Mesendoderm (in vitro differentiated cells): ENCODE results near the gene ENTREP1.

ENCODE experiments used
- DNase-seq: peaks from one replicate; pipeline ENCODE4 v3.0.0; 2013
- H2AK5ac ChIP-seq: 2 replicates; pipeline ENCODE4 v1.6.1; 2013; ENCODE audit warnings: low read length, inconsistent platforms
- H2BK120ac ChIP-seq: 2 replicates; pipeline ENCODE4 v1.6.1; 2013; ENCODE audit warnings: low read depth, mild to moderate bottlenecking, low read length, moderate library complexity, mixed read lengths
- H2BK15ac ChIP-seq: replicated peaks from 2 replicates; pipeline ENCODE4 v1.6.1; 2013; ENCODE audit warnings: low read depth, mild to moderate bottlenecking, moderate library complexity
- H2BK5ac ChIP-seq: 2 replicates; pipeline ENCODE4 v1.6.1; 2013; ENCODE audit warnings: low read length, inconsistent platforms
- H3K18ac ChIP-seq: 2 replicates; pipeline ENCODE4 v1.6.1; 2013; ENCODE audit warnings: mild to moderate bottlenecking, low read length, mixed read lengths
- H3K23ac ChIP-seq: one replicate; pipeline ENCODE4 v1.6.1; 2013; ENCODE audit warnings: low read length
- H3K27ac ChIP-seq: 2 replicates; pipeline ENCODE4 v1.5.1; 2013; ENCODE audit warnings: low read depth, mild to moderate bottlenecking, inconsistent platforms, low read length, moderate library complexity
- H3K27me3 ChIP-seq: 2 replicates; pipeline ENCODE4 v1.6.1; 2013; ENCODE audit warnings: low read length, control low read depth, mild to moderate bottlenecking, inconsistent platforms; ENCODE audit not compliant: insufficient read depth, poor library complexity
- H3K36me3 ChIP-seq: 2 replicates; pipeline ENCODE4 v1.6.1; 2013; ENCODE audit warnings: low read length, inconsistent platforms; ENCODE audit not compliant: control insufficient read depth, insufficient read depth
- H3K4ac ChIP-seq: one replicate; pipeline ENCODE4 v1.6.1; 2013; ENCODE audit warnings: low read depth, mild to moderate bottlenecking, low read length, moderate library complexity
- H3K4me1 ChIP-seq: 2 replicates; pipeline ENCODE4 v1.6.1; 2013; ENCODE audit warnings: low read depth, low read length, inconsistent platforms; ENCODE audit not compliant: control insufficient read depth
- H3K4me2 ChIP-seq: 2 replicates; pipeline ENCODE4 v1.6.1; 2013; ENCODE audit warnings: low read length
- H3K4me3 ChIP-seq: 2 replicates; pipeline ENCODE4 v1.5.1; 2013; ENCODE audit warnings: mild to moderate bottlenecking, low read length
- H3K56ac ChIP-seq: one replicate; pipeline ENCODE4 v1.6.1; 2013; ENCODE audit warnings: low read length
- H3K79me1 ChIP-seq: 2 replicates; pipeline ENCODE4 v1.6.1; 2013; ENCODE audit warnings: low read length, inconsistent platforms
- H3K79me2 ChIP-seq: 2 replicates; pipeline ENCODE4 v1.6.1; 2013; ENCODE audit warnings: mild to moderate bottlenecking, low read length; ENCODE audit not compliant: control insufficient read depth, insufficient read depth
- H3K9ac ChIP-seq: 2 replicates; pipeline ENCODE4 v1.6.1; 2013; ENCODE audit warnings: low read length, inconsistent platforms
- H4K5ac ChIP-seq: one replicate; pipeline ENCODE4 v1.6.1; 2013; ENCODE audit warnings: low read length
- H4K8ac ChIP-seq: one replicate; pipeline ENCODE4 v1.6.1; 2013; ENCODE audit warnings: low read depth, mild to moderate bottlenecking, control low read depth, low read length, moderate library complexity
- WGBS: extraction: QIAGEN DNeasy Blood & Tissue Kit; methylation state at CpG from one replicate; pipeline ENCODE4 v1.1.7; 2013; ENCODE audit warnings: low lambda C conversion rate, missing lambda C conversion rate; ENCODE audit not compliant: insufficient coverage; ENCODE audit errors: extremely low coverage; 5-methylcytosine and 5-hydroxymethylcytosine counted together

ENTREP1 gene

DNA sequence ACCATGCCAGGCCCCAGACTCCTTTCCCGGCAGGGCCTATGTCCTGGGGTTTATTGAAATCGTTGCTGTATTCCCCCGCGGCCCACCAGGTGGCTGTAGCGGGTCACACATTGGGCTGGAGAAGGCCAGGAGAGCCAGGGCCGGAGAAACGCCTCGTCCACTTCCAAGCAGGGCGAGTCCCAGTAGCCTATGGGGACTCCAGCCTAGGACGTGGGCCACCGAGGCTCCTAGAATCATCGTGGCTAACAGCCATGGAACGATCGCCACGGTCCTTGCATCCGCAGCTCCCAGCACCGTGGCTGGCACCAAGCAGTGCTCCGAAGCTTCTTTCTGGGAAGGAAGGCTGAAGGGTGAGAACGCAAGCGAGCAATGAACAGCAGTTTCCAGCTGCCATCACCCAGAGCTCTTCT is 87.7 kb downstream of the ENTREP1 start:
- no CpG with 5 or more reads among the region's 20 CpGs for WGBS
- peak; percentile 93 for DNase-seq

DNA sequence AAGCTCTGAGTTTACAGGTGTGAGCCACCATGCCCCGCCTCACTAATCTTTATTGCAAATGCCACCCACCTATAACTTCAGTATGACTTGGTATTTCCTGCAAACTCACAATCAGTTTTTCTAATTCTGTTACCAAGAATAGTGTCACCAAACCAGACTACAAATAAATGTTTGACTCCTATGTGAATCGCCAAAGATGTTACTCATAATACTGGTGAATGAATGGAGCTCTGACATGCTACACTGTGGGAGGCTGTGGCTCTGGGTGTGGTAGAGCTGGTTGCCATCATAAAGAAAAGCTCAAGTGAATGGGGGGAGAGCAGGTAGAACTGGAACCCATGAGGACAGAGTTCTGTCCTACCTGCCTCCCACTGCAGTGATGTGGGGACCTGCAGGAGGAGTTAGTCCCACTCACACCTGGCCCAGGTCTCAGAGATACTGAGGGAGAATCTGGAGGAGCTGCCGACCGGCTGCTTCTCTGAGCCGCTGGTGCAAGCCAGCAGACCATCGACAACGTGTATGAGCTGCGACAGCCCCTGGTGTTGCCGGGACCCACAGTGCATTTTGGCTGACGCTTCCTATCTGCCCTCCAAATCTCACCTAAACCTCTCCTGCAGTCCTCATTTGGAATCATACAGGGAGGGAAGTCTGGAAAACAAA is 95.7 kb downstream of the ENTREP1 start:
- H3K9ac ChIP-seq, result no peak overlapping the region
- no peak overlapping the region for H2BK120ac ChIP-seq
- H3K4me3 ChIP-seq, result no peak overlapping the region
- WGBS, result no CpG with 5 or more reads among the region's 10 CpGs
- no peaks in the 10 kb centered on the region for H3K27me3 ChIP-seq
- H4K8ac ChIP-seq, result no peak overlapping the region
- no peak overlapping the region for H3K18ac ChIP-seq
- no peak overlapping the region for H2BK5ac ChIP-seq
- no peaks in the 10 kb centered on the region for H3K79me2 ChIP-seq
- H3K23ac ChIP-seq, result no peak overlapping the region
- no peaks in the 10 kb centered on the region for H3K79me1 ChIP-seq
- H3K4me1 ChIP-seq, result peaks cover 2% of the 10 kb centered on the region
- H3K4ac ChIP-seq, result no peak overlapping the region
- H3K36me3 ChIP-seq, result no peaks in the 10 kb centered on the region
- no peak overlapping the region for H2BK15ac ChIP-seq
- no peak overlapping the region for H2AK5ac ChIP-seq
- DNase-seq, result no peak
- no peak overlapping the region for H3K56ac ChIP-seq
- no peak overlapping the region for H3K27ac ChIP-seq
- H4K5ac ChIP-seq, result no peak overlapping the region
- no peak overlapping the region for H3K4me2 ChIP-seq

More for the DNA sequence above, 87.7 kb downstream of the ENTREP1 start:
- H3K56ac ChIP-seq, result peak overlapping the region; percentile 79
- H2BK5ac ChIP-seq, result no peak overlapping the region
- peak overlapping the region; percentile 45 for H3K9ac ChIP-seq
- H3K36me3 ChIP-seq, result no peaks in the 10 kb centered on the region
- peak overlapping the region; percentile 35 for H3K18ac ChIP-seq
- no peak overlapping the region for H3K4me3 ChIP-seq
- H3K79me2 ChIP-seq, result no peaks in the 10 kb centered on the region
- no peaks in the 10 kb centered on the region for H3K27me3 ChIP-seq
- H3K4me1 ChIP-seq, result no peaks in the 10 kb centered on the region
- H3K27ac ChIP-seq, result no peak overlapping the region
- H4K5ac ChIP-seq, result no peak overlapping the region
- no peak overlapping the region for H2AK5ac ChIP-seq
- peak overlapping the region; percentile 56 for H2BK120ac ChIP-seq
- no peak overlapping the region for H3K23ac ChIP-seq
- peak overlapping the region; percentile 92 for H3K4ac ChIP-seq
- H4K8ac ChIP-seq, result no peak overlapping the region
- H2BK15ac ChIP-seq, result no peak overlapping the region
- no peak overlapping the region for H3K4me2 ChIP-seq
- H3K79me1 ChIP-seq, result no peaks in the 10 kb centered on the region

DNA sequence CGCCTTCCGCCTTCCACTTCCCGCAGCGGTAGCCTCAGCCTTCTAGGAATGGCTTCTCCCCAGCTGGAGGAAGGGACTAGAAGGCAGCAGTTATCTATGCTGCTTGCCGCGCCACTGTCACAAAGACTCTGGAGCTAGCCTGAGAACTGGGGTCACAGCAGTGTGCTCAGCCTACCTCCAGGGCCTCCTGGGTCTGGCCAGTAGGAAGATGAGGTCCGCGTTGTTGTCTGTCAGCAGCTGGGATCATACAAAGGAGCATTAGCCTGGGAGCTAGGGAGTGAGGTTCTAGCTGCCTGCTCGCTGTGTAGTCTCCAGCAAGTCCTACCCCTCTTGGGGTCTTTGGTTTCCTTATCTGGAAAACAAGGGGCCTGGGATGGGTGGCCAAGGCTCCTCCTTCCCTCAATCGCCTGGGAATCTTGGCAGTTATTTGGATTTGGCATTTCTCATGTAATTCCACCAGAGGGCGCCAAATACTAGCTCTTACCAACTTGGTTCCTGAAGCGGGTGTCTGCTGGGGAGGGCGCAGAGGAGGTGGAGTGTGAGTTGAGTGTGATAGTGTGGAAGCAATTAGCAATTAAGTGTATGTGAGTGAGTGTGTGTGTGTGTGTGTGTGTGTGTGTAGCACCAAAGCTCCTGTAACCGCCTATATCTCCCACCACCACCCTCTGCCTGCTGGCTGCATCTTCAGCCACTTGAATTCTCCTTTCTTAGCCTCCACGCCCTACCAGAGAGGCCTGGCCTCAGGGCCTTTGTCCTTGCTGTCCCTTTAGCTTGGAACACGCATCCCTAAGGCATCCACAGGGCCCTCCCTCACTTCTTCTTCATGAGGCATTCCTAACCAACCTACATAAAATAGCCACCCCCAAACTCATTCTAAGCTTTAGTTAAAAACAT is 97.1 kb downstream of the ENTREP1 start:
- no peaks in the 10 kb centered on the region for H3K27me3 ChIP-seq
- no peak overlapping the region for H3K4me2 ChIP-seq
- H3K79me1 ChIP-seq, result no peaks in the 10 kb centered on the region
- H2BK5ac ChIP-seq, result no peak overlapping the region
- DNase-seq, result peak; percentile 87
- H3K4me3 ChIP-seq, result no peak overlapping the region
- H3K4me1 ChIP-seq, result peaks cover 2% of the 10 kb centered on the region
- H3K56ac ChIP-seq, result peak overlapping the region; percentile 81
- H4K8ac ChIP-seq, result no peak overlapping the region
- no peak overlapping the region for H2BK120ac ChIP-seq
- H4K5ac ChIP-seq, result no peak overlapping the region
- H3K36me3 ChIP-seq, result no peaks in the 10 kb centered on the region
- peak overlapping the region; percentile 1 for H3K4ac ChIP-seq
- H3K18ac ChIP-seq, result no peak overlapping the region
- WGBS, result no CpG with 5 or more reads among the region's 16 CpGs
- peak overlapping the region; percentile 33 for H3K9ac ChIP-seq
- no peak overlapping the region for H2BK15ac ChIP-seq
- no peak overlapping the region for H2AK5ac ChIP-seq
- H3K79me2 ChIP-seq, result no peaks in the 10 kb centered on the region
- no peak overlapping the region for H3K23ac ChIP-seq
- no peak overlapping the region for H3K27ac ChIP-seq

DNA sequence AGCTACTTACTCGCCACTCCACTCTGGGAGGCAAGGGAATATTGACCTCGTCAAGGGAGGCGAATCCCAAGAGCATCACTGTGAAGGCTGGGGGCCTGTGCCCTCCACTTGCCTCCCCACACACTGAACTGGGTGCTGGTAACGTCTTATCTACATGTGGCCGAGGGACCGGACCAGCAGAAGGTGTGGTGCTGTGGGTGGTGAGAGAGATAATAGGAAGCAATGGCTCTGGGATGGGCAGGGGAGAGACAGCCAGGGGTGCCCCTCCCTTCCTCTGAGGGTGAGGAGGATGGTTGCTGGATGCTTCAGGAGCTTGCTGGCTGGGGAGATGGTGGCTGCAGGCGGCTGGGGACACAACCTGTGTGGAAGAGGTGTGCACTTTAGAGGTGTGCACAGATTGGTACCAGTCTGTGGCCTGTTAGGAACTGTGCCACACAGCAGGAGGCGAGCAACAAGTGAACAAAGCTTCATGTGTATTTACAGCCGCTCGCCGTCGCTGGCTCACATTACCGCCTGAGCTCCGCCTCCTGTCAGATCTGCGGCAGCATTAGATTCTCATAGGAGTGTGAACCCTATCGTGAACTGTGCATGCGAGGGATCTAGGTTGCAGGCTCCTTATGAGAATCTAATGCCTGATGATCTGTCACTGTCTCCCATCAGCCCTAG is 100.3 kb downstream of the ENTREP1 start:
- H3K27ac ChIP-seq, result no peak overlapping the region
- H3K36me3 ChIP-seq, result no peaks in the 10 kb centered on the region
- H4K5ac ChIP-seq, result no peak overlapping the region
- H3K4ac ChIP-seq, result no peak overlapping the region
- H3K27me3 ChIP-seq, result no peaks in the 10 kb centered on the region
- no peak overlapping the region for H2BK5ac ChIP-seq
- H3K4me2 ChIP-seq, result no peak overlapping the region
- no peak overlapping the region for H3K9ac ChIP-seq
- H3K4me1 ChIP-seq, result peaks cover 2% of the 10 kb centered on the region
- H3K23ac ChIP-seq, result no peak overlapping the region
- H2BK120ac ChIP-seq, result no peak overlapping the region
- H3K56ac ChIP-seq, result no peak overlapping the region
- H2AK5ac ChIP-seq, result no peak overlapping the region
- no peaks in the 10 kb centered on the region for H3K79me1 ChIP-seq
- DNase-seq, result no peak
- no CpG with 5 or more reads among the region's 17 CpGs for WGBS
- no peak overlapping the region for H3K18ac ChIP-seq
- H3K79me2 ChIP-seq, result no peaks in the 10 kb centered on the region
- no peak overlapping the region for H2BK15ac ChIP-seq
- H4K8ac ChIP-seq, result no peak overlapping the region
- no peak overlapping the region for H3K4me3 ChIP-seq

- no peaks in the 10 kb centered on the region for H3K79me1 ChIP-seq
- no peak overlapping the region for H2BK15ac ChIP-seq
Measured at GRCh38 chr9:69427286-69427685, 102.3 kb downstream of the ENTREP1 start.

More at GRCh38 chr9:69427286-69427685, 102.3 kb downstream of the ENTREP1 start:
- no peaks in the 10 kb centered on the region for H3K36me3 ChIP-seq
- H3K18ac ChIP-seq, result no peak overlapping the region
- no peak overlapping the region for H2BK5ac ChIP-seq
- no peak overlapping the region for H4K5ac ChIP-seq
- H3K4me1 ChIP-seq, result no peaks in the 10 kb centered on the region
- H3K4me3 ChIP-seq, result no peak overlapping the region
- no peak overlapping the region for H3K9ac ChIP-seq
- no CpG with 5 or more reads among the region's 4 CpGs for WGBS
- H3K27ac ChIP-seq, result no peak overlapping the region
- H3K56ac ChIP-seq, result no peak overlapping the region
- no peak for DNase-seq
- no peak overlapping the region for H2BK120ac ChIP-seq
- H3K4ac ChIP-seq, result no peak overlapping the region
- no peak overlapping the region for H4K8ac ChIP-seq
- H2AK5ac ChIP-seq, result no peak overlapping the region
- no peak overlapping the region for H3K23ac ChIP-seq
- H3K4me2 ChIP-seq, result no peak overlapping the region
- no peaks in the 10 kb centered on the region for H3K27me3 ChIP-seq
- no peaks in the 10 kb centered on the region for H3K79me2 ChIP-seq
